ENCODE results near the gene LTN1.
"Not testable (repeated sequence)": the region's sequence is repeated elsewhere in the genome, so short reads cannot be mapped to it uniquely, and the experiment has no call there.

Gene LTN1

GRCh38 chr21:28979092-28979491 lies 13.6 kb downstream of the LTN1 start:
- no peak for DNase-seq (ENCODE audit: low spot score)

- no peak for DNase-seq (ENCODE audit: low spot score)
Measured at GRCh38 chr21:28975397-28975796, 17.3 kb downstream of the LTN1 start.

- DNase-seq (ENCODE audit: low spot score): no peak
Measured at GRCh38 chr21:28974531-28975227, 18.0 kb downstream of the LTN1 start.

- no peak for DNase-seq (ENCODE audit: low spot score)
Measured at GRCh38 chr21:28972398-28972797, 20.3 kb downstream of the LTN1 start.

GRCh38 chr21:28971171-28971570 lies 21.5 kb downstream of the LTN1 start:
- no peak for DNase-seq (ENCODE audit: low spot score)

- DNase-seq (ENCODE audit: low spot score): no peak
Measured at GRCh38 chr21:28963831-28964230, 28.8 kb downstream of the LTN1 start.

- DNase-seq (ENCODE audit: low spot score): no peak
Measured at GRCh38 chr21:28962465-28962864, 30.2 kb downstream of the LTN1 start.

GRCh38 chr21:28961927-28962326 lies 30.8 kb downstream of the LTN1 start:
- no peak for DNase-seq (ENCODE audit: low spot score)

GRCh38 chr21:28960245-28960644 lies 32.4 kb downstream of the LTN1 start:
- no peak for DNase-seq (ENCODE audit: low spot score)

- no peak for DNase-seq (ENCODE audit: low spot score)
Measured at GRCh38 chr21:28959367-28960099, 33.1 kb downstream of the LTN1 start.

- DNase-seq (ENCODE audit: low spot score): no peak
Measured at GRCh38 chr21:28953247-28953646, 39.4 kb downstream of the LTN1 start.

- DNase-seq (ENCODE audit: low spot score): no peak
Measured at GRCh38 chr21:28952686-28953085, 40.0 kb downstream of the LTN1 start.

GRCh38 chr21:28949318-28949717 lies 43.4 kb downstream of the LTN1 start:
- DNase-seq (ENCODE audit: low spot score): no peak

- DNase-seq (ENCODE audit: low spot score): no peak
Measured at GRCh38 chr21:28944296-28944695, 48.4 kb downstream of the LTN1 start.

- DNase-seq (ENCODE audit: low spot score): no peak
Measured at GRCh38 chr21:28943631-28944030, 49.0 kb downstream of the LTN1 start.

- no peak for DNase-seq (ENCODE audit: low spot score)
Measured at GRCh38 chr21:28938726-28939125, 54.0 kb downstream of the LTN1 start.

GRCh38 chr21:28937737-28938136 lies 54.9 kb downstream of the LTN1 start:
- no peak for DNase-seq (ENCODE audit: low spot score)

- no peak for DNase-seq (ENCODE audit: low spot score)
Measured at GRCh38 chr21:28936721-28937120, 56.0 kb downstream of the LTN1 start.

- no peak for DNase-seq (ENCODE audit: low spot score)
Measured at GRCh38 chr21:28936036-28936435, 56.6 kb downstream of the LTN1 start.

GRCh38 chr21:28932717-28933116 lies 60.0 kb downstream of the LTN1 start:
- no peak for DNase-seq (ENCODE audit: low spot score)

- DNase-seq (ENCODE audit: low spot score): not testable (repeated sequence)
Measured at GRCh38 chr21:28931708-28932372, 60.8 kb downstream of the LTN1 start.

GRCh38 chr21:28928578-28929420 lies 63.9 kb downstream of the LTN1 start:
- DNase-seq (ENCODE audit: low spot score): no peak
